HG03432 (cell line): ENCODE results near the gene ABCA3.
"Not testable (repeated sequence)": the region's sequence is repeated elsewhere in the genome, so short reads cannot be mapped to it uniquely, and the experiment has no call there.

ENCODE experiments used
- ATAC-seq: cut with Tn5 transposase; IDR thresholded peaks from one replicate; pipeline ENCODE4 v1.9.1; 2021; ENCODE audit warnings: mild to moderate bottlenecking, moderate library complexity; ENCODE audit not compliant: unreplicated experiment

The ABCA3 gene

DNA sequence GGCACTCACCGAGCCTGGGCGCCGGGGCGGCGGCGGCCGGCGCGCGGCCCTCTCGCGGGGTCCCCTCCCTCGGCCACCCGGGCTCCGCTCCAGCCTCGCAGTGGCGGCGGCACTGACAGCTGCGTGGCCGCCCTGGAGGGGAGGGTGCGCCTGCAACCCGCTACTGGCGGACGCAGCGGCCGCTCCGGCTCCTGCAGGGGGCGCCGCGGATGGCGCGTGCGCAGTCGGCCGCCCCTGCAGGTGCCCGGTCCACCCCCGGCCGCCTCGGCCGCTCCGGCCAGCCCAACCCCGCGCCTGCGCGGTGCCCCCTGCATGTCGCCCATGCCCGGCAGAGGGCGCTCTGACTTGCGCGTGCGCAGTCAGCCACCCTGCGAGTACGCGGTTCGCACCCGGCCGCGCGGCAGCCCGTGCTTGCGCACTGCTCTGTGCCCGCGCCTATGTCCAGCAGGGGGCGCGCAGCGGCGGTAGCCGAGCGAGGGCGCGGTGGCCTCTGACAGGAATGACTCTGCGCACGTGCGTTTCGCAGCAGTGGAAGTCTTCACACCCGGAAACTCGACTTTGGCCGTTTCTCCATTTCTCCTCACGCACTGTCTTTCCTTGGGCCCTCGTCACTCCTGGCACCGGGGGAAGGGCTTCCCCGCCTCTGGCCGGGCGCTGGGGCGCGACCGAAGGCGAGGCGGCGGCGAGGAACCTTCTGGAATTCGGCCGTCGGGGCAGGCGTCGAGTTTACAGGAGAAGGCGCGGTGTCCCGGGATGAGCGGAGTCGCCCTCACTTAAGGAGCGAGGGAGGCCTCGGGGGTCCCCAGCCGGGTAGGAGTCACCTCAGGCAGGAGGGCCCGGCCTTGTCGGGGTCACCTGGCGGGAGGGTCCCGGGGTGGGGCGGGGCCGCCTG lies at the start of gene ABCA3:
TSS of gene ABCA3 (minus strand) at position 165 of the 892 bp plus-strand sequence. CDS start 14,262 bp downstream, outside the sequence.
- peak; percentile 81 for ATAC-seq

DNA sequence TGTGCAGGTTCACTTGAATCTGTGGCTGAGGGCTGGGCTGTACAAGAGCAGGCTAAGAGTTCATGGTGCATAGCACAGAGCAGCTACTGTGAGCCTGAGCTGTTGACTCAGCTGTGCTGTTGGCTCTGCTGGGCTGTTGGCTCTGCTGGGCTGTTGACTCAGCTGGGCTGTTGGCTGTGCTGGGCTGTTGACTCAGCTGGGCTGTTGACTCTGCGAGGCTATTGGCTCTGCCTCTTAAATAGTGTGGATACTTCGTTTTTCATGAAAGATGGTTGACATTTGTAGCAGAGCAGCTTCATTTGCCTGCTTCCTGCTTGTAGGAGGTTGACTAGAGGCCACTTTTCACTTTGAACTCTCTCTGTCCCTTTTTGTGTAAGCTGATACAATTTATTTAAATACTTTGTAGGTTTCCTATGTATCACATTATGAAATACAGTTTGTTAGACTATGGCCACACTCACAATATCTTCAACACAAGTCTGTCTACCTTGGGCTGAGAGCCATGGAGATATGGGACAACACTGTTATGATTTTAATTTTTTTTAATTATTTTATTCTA lies 48.4 kb upstream of the ABCA3 start:
- ATAC-seq, result no peak

DNA sequence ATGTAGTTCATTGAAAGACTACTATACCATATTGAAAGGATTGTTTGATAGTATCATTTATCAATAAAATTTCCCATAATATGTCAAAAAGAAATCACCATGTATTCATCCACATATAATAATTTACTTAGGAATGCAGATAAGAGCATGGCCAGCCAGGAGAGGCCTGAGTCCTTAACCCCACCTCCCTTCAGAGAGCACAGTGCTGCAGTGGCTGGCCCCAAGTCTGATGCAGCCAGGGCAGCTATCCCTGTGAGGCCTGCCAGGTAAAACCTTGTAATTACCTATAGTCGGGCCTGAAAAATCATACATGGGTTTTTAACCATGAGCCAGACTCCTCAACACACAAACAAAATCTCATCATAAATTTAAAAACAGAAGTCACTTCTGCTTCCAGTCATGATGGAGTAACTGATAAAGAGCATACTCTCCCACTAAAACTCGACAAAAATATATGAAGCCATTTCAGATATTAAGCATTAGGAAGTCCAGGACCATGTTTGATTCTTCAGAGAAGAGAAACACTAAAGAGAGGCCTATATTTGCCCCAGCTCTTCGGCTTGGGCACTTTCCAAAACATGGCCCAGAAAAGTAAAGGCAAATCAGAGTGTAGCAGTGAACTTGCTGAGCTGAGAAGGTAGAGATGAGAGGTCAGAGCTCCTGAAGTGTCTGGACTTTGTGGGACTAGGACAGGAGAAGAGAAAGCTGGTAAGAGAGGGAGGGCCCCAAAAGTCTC lies 47.8 kb upstream of the ABCA3 start:
- no peak for ATAC-seq

GRCh38 chr16:2386990-2387389 lies 46.5 kb upstream of the ABCA3 start:
- no peak for ATAC-seq

DNA sequence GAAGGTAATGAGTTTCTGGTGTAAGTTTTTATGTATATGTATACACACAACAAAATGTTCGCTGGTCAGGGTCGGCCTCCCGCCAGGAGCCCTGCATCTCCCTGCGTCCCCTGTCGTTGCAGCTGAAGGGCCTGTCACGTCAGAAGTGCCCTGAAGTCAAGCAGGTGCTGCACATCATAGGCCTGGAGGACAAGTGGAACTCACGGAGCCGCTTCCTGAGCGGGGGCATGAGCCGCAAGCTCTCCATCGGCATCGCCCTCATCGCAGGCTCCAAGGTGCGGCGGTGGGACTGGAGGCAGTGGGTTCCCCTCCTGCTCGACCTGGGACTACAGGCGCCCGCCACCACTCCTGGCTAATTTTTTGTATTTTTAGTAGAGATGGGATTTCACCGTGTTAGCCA lies 45.5 kb upstream of the ABCA3 start:
- ATAC-seq, result not testable (repeated sequence)

DNA sequence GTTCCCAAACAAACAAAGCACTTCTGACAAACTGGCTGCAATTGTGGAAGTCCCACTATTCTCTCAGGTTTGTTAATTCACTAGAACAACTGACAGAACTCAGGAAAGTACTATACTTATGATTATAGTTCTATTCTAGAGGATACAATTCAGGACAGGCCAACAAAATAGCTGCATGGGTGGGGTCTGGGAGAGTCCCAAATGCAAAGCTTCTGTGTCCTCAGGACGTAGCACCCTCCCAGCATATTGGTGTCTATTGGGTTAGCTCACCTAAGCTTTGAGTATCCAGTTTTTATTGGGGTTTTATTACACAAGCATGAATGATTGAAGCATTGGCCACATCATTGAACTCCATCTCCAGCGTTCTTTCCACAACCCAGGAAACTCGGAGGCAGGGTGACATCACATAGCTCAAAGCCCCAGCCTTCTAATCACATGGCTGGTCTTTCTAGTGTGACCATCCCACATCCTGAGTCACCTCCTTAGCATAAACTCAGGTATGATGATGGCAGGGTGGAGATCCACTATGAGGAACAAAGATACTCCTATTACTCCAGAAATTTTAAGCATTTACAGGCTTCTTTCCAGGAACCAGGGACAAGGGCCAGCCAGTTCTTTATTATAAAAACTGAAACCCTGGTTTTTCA lies 44.8 kb upstream of the ABCA3 start:
- no peak for ATAC-seq

DNA sequence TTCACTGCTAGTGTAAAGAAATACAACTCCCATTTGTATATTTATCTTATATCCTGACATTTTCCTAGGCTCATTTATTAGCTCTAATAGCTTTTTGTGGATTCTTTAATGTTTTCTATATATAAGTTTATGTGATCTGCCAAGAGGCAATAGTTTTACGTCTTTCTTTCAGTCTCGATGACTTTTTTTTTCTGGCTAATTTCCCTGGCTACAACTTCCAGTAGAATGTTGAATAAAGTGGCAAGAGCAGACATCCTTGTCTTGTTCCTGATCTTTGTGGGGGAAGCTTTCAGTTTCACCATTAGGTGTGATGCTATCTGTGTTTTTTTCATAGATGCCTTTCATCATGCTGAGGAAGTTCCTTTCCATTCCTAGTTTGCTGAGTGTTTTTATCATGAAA lies 43.9 kb upstream of the ABCA3 start:
- no peak for ATAC-seq

- no peak for ATAC-seq
Observed at GRCh38 chr16:2383501-2383900, 43.0 kb upstream of the ABCA3 start.

DNA sequence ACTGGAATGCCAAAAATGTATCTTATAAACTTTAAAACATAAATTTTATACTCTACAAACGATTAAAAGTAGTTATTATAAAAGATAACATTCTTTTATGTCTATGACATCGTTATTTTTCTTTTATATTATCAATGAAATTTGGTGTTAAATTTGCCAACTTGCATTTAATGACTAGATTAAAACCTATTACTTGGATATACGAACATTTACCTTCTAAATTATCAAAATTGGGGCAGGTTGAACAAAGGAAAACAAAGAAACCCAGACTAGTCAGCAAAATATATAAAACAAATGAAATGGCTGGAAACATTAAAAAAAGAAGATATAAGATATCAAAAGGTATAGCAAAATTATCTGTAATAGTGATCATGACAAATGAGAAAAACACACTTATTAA lies 34.1 kb upstream of the ABCA3 start:
- no peak for ATAC-seq

- no peak for ATAC-seq
Observed at GRCh38 chr16:2373176-2373575, 32.6 kb upstream of the ABCA3 start.

- no peak for ATAC-seq
Observed at GRCh38 chr16:2372684-2373083, 32.2 kb upstream of the ABCA3 start.

- ATAC-seq, result no peak
Observed at GRCh38 chr16:2371421-2371820, 30.9 kb upstream of the ABCA3 start.

DNA sequence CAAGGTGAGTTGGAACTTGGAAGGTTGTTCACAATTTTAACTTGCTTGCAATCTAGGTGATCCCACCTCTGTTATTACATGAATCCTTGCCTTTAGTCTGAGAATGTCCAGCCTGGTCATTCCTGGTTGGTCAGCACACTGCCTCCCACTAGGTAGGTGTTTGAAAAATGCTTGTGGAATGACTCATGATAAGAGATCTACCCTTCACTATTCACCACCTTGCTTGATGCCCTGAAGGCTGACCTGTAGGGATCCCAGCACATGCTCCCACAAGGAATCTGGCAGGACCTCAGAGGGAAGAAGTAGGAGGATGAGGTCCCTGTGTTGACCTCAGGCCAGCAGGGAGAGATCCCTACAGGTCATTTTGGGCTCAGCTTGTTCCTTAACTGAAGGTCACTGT lies 30.2 kb upstream of the ABCA3 start:
- no peak for ATAC-seq

GRCh38 chr16:2366660-2367309 lies 26.3 kb upstream of the ABCA3 start:
- ATAC-seq, result no peak

- ATAC-seq, result no peak
Observed at GRCh38 chr16:2365397-2366294, 25.1 kb upstream of the ABCA3 start.

DNA sequence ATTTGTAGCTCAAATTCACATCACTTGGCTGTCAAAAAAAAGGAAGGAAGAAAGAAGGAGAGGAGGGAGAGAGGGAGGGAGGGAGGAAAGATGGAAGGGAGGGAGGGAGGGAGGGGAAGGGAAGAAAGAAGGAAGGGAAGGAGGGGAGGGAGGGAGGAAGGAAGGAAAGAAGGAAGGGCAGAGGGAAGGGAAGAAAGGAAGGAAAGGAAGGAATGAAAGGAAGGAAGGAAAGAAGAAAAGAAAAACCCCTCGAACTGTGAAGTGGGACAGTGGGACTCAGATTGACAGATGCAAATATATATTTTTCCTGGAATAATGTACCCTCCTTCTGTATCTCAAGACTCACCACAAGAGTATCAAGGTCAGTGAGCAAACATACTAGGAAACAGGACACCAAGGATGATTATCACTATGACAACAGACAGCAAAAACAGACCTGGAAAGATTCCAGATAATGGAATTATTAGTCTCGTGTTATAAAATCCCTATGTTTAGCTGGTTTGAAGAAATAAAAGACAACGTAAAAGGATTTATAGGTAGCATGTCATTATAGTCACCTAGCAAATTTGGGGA lies 24.2 kb upstream of the ABCA3 start:
- ATAC-seq, result no peak

DNA sequence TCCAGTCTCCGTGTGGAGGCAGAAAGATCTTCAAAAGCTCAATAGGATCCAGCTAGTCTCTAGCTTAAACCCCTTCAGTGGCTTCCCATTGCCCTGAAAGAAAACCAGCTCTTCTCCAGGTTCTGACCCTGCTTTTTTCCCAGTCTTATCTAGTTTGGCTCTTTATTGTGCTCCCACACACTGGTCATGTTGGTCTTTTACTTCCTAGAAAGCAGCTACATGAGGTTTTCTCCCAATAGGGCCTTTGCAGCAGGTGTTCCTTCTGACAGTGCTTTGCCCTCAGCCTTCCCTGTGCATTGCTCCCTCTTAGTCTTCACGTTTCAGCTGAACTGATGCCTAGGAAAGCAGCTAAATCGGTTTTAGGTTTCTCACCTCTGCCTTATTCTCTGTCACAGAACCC lies 21.7 kb upstream of the ABCA3 start:
- ATAC-seq, result no peak

DNA sequence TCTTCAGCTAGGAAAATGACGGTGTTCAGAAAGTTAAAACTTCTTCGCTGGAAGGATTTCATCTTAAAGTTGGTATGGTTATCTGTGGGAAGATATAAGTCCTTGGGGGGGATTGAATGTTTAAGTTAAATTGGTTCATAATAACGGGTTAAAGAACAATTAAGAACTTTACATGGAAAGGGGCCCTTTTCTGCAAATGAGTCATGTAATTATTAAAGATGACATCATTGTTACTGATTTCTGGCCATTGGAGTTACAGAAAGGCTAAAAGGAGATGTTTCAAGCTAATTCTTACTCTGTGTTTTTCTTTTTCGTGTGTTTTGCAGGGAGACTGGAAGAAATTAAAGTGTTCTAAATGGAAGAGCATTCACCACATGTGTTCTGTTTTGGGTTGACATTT lies 20.6 kb upstream of the ABCA3 start:
- ATAC-seq, result no peak

GRCh38 chr16:2359919-2360318 lies 19.4 kb upstream of the ABCA3 start:
- no peak for ATAC-seq
